Uterus (tissue), 4 donors: ENCODE data around the gene SOX1. TPM values are rescaled to one million over a fixed set of nuclear protein-coding genes. Genes with fewer than 3 reads are reported as not detected.

Source experiments
- DNase-seq, 2 donors: peaks; one replicate each; pipeline ENCODE4 v3.0.0-alpha.2; 2019 to 2020
- H3K27ac ChIP-seq, 2 donors: fragments of 200-600 bp; sonication (generic); 1 replicate in 1 of 2; 2 replicates in 1 of 2; pipeline ENCODE4 v1.5.1; 2016 to 2018
- H3K27me3 ChIP-seq, 2 donors: fragments of 200-600 bp; sonication (generic); one replicate each; pipeline ENCODE4 v1.5.1; 2018 to 2019; ENCODE audit warnings: control low read depth in 1 of 2
- H3K36me3 ChIP-seq, 2 donors: fragments of 200-600 bp; sonication (generic); one replicate each; pipeline ENCODE4 v1.5.1; 2019; ENCODE audit warnings: control low read depth in 1 of 2
- H3K4me1 ChIP-seq, 2 donors: fragments of 200-600 bp; sonication (generic); one replicate each; pipeline ENCODE4 v1.5.1; 2018 to 2019; ENCODE audit warnings: control low read depth in 1 of 2
- H3K4me3 ChIP-seq, 2 donors: fragments of 200-600 bp; sonication (generic); 1 replicate in 1 of 2; 2 replicates in 1 of 2; pipeline ENCODE4 v1.5.1; 2018 to 2019; ENCODE audit warnings: mild to moderate bottlenecking in 1 of 2
- H3K9me3 ChIP-seq, 2 donors: fragments of 200-600 bp; sonication (generic); one replicate each; pipeline ENCODE4 v1.5.1; 2019; ENCODE audit warnings: control low read depth in 1 of 2
- CTCF ChIP-seq, 4 experiments: fragments of 200-600 bp in 2 of 4; fragments of 450-650 bp in 2 of 4; sonication (generic) in 2 of 4; IDR thresholded peaks; one replicate each; pipeline ENCODE4 v1.5.1; 2016 to 2019; ENCODE audit warnings: antibody characterized with exemption in 4 of 4, mild to moderate bottlenecking in 2 of 4, moderate library complexity in 1 of 4
- POLR2A ChIP-seq, 2 donors: fragments of 450-650 bp; IDR thresholded peaks; one replicate each; pipeline ENCODE4 v1.6.1; 2016; ENCODE audit warnings: antibody characterized with exemption in 2 of 2, mild to moderate bottlenecking in 1 of 2, moderate library complexity in 1 of 2
- intact Hi-C: fragments of 100-400 bp; cut with DNase I; formaldehyde crosslinking; loops from one replicate; pipeline ENCODE4 v1.15.1; 2023; ENCODE audit warnings: low total_unique reads
- total RNA-seq, 4 donors: library from RNA; depleted of rRNA in 3 of 4; stranded (reverse); fragments of >200 nt in 3 of 4; gene quantifications; one replicate each; pipeline versions ENCODE4 v1.1.0 to v1.2.4, GENCODE V29; 2014 to 2023
- donor health status: DM: yes; HTN: yes; CAD: no.

SOX1 gene
- total RNA-seq, 4 donors from 2014 or later = not detected

- TF ChIP-seq POLR2A (IDR thresholded peaks at IDR 0.05) = no peak
- TF ChIP-seq CTCF (IDR thresholded peaks at IDR 0.05) = no peak
- H3K9me3 ChIP-seq = no peaks in the 10 kb centered on the region
- DNase-seq = no peak
- H3K27me3 ChIP-seq = peaks cover 0 to 19% of the 10 kb centered on the region in 2 donors
- H3K4me3 ChIP-seq = no peak overlapping the region
- no peaks in the 10 kb centered on the region for H3K36me3 ChIP-seq
- H3K4me1 ChIP-seq = no peaks in the 10 kb centered on the region
- H3K27ac ChIP-seq = no peak overlapping the region
- intact Hi-C loops = no loop called here
These were observed 35.3 kb downstream of the SOX1 start for GRCh38 chr13:112102243-112102642.

- TF ChIP-seq POLR2A (IDR thresholded peaks at IDR 0.05) (no peak), CTCF (IDR thresholded peaks at IDR 0.05) (no peak)
- H3K9me3 ChIP-seq = no peaks in the 10 kb centered on the region
- DNase-seq = no peak
- no peaks in the 10 kb centered on the region for H3K4me1 ChIP-seq
- H3K27ac ChIP-seq = no peak overlapping the region
- H3K36me3 ChIP-seq = no peaks in the 10 kb centered on the region
- H3K4me3 ChIP-seq = no peak overlapping the region
- H3K27me3 ChIP-seq = peaks cover 0 to 19% of the 10 kb centered on the region in 2 donors
- intact Hi-C loops = no loop called here
These were observed 36.4 kb downstream of the SOX1 start for GRCh38 chr13:112103260-112103838.

- Histone ChIP-seq H3K4me1 (no peaks in the 10 kb centered on the region), H3K27ac (no peak overlapping the region), H3K36me3 (no peaks in the 10 kb centered on the region), H3K27me3 (peaks cover 0 to 19% of the 10 kb centered on the region in 2 donors), H3K4me3 (no peak overlapping the region), H3K9me3 (no peaks in the 10 kb centered on the region)
- no peak for DNase-seq
- intact Hi-C loops = no loop called here
- TF ChIP-seq CTCF (IDR thresholded peaks at IDR 0.05) (no peak), POLR2A (IDR thresholded peaks at IDR 0.05) (no peak)
These were observed 37.3 kb downstream of the SOX1 start for GRCh38 chr13:112103961-112104880.

- TF ChIP-seq POLR2A (IDR thresholded peaks at IDR 0.05) = no peak
- no peak for TF ChIP-seq CTCF (IDR thresholded peaks at IDR 0.05)
- H3K27ac ChIP-seq = no peak overlapping the region
- H3K4me1 ChIP-seq = no peaks in the 10 kb centered on the region
- intact Hi-C loops = no loop called here
- H3K9me3 ChIP-seq = no peaks in the 10 kb centered on the region
- H3K27me3 ChIP-seq = peaks cover 0 to 19% of the 10 kb centered on the region in 2 donors
- H3K36me3 ChIP-seq = no peaks in the 10 kb centered on the region
- DNase-seq = no peak
- no peak overlapping the region for H3K4me3 ChIP-seq
These were observed 37.9 kb downstream of the SOX1 start for GRCh38 chr13:112104881-112105234.

- intact Hi-C loops = no loop called here
- DNase-seq = no peak
- Histone ChIP-seq H3K4me1 (no peaks in the 10 kb centered on the region), H3K4me3 (no peak overlapping the region), H3K36me3 (no peaks in the 10 kb centered on the region), H3K27me3 (peaks cover 0 to 19% of the 10 kb centered on the region in 2 donors), H3K9me3 (no peaks in the 10 kb centered on the region), H3K27ac (no peak overlapping the region)
- no peak for TF ChIP-seq CTCF (IDR thresholded peaks at IDR 0.05)
- no peak for TF ChIP-seq POLR2A (IDR thresholded peaks at IDR 0.05)
These were observed 38.3 kb downstream of the SOX1 start for GRCh38 chr13:112105244-112105681.
